Left ventricle myocardium inferior (tissue), 1 donor: ENCODE data around the gene VWA1. TPM values are rescaled to one million over a fixed set of nuclear protein-coding genes. Genes with fewer than 3 reads are reported as not detected.
A peak's percentile ranks its signal among the peaks of the same experiment; 100 is the strongest.

Experiments used
- DNase-seq: peaks from one replicate; pipeline ENCODE4 v3.0.0-alpha.2; 2020
- H3K27ac ChIP-seq: fragments of 200-600 bp; replicated peaks from 2 replicates; pipeline ENCODE4 v1.8.0; 2021
- H3K27me3 ChIP-seq: fragments of 200-600 bp; 2 replicates; pipeline ENCODE4 v1.8.0; 2021; ENCODE audit warnings: low read depth
- H3K36me3 ChIP-seq: fragments of 200-600 bp; 2 replicates; pipeline ENCODE4 v1.8.0; 2021
- H3K4me1 ChIP-seq: fragments of 200-600 bp; 2 replicates; pipeline ENCODE4 v1.8.0; 2021
- H3K4me3 ChIP-seq: fragments of 200-600 bp; 2 replicates; pipeline ENCODE4 v1.8.0; 2021; ENCODE audit warnings: mild to moderate bottlenecking, moderate library complexity
- H3K9me3 ChIP-seq: fragments of 200-600 bp; replicated peaks from 2 replicates; pipeline ENCODE4 v1.8.0; 2021
- intact Hi-C: fragments of 100-400 bp; cut with micrococcal nuclease; formaldehyde crosslinking; loops from one replicate; pipeline ENCODE4 v1.11.0; 2022
- total RNA-seq: library from RNA; stranded (reverse); fragmentation: NEBNext Ultra II Directional; extraction: Animal tissue kit (Norgen Biotek cat#: 25700); gene quantifications from one replicate; pipeline ENCODE4 v1.2.1, GENCODE V29; 2021
- TF ChIP-seq, protein P1 (sequence below): fragments of 200-600 bp; IDR thresholded peaks from 2 replicates; pipeline ENCODE4 v1.8.0; 2021; ENCODE audit warnings: antibody characterized with exemption, mild to moderate bottlenecking, borderline replicate concordance
- donor health status: DM: no; HTN: yes; CAD: no; lungs with severe emphysema.

The VWA1 gene
- total RNA-seq, 1 donor from 2014 or later: 13.7 TPM

DNA sequence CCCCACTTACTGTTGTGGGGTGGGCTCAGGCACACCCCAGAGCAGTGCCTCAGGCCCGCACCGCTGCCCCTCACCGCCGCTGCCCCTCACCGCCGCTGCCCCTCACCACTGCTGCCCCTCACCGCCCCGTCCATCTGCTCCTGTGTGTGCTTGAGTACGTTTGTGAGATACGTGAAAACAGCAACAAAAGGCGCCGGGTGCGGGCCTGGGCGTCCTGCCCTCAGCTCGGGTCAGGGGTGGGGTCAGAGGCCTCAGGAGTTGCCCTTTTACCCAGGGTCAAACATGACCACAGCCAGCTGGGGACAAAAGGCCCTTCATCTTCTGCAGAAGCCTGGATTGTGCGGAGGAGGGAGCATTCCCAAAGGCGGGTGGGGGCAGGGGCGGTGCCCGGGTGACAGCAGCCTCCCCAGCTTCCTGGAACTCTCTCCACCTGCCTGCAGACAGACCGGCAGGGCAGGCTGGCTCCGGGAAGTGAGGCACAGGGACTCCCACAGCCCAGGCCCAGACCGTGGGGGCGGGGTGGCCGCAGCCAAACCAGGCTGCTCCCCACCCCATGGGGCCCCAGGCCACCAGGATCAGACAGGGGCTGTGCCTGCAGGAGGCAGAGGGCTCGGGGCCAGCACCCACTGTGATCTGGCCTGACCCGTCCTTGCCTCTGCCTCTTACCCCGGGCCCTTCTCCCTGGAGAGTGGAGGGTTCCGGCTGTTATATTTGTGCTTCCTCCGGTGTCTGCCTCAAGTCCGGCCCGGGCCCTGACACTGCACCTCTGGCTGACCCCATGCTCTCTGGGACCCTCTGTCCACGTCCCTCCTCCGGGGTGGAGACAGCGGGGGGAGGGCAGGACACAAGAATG lies 2.3 kb upstream of the VWA1 start:
- Histone ChIP-seq H3K4me1 (peaks cover 95% of the 10 kb centered on the region), H3K9me3 (no peaks in the 10 kb centered on the region), H3K27me3 (peaks cover 44% of the 10 kb centered on the region), H3K36me3 (no peaks in the 10 kb centered on the region), H3K27ac (peak overlapping the region; percentile 97), H3K4me3 (peak overlapping the region; percentile 71)
- peak; percentile 74 for DNase-seq
- intact Hi-C loops: no loop called here
- TF ChIP-seq, protein P1, sequence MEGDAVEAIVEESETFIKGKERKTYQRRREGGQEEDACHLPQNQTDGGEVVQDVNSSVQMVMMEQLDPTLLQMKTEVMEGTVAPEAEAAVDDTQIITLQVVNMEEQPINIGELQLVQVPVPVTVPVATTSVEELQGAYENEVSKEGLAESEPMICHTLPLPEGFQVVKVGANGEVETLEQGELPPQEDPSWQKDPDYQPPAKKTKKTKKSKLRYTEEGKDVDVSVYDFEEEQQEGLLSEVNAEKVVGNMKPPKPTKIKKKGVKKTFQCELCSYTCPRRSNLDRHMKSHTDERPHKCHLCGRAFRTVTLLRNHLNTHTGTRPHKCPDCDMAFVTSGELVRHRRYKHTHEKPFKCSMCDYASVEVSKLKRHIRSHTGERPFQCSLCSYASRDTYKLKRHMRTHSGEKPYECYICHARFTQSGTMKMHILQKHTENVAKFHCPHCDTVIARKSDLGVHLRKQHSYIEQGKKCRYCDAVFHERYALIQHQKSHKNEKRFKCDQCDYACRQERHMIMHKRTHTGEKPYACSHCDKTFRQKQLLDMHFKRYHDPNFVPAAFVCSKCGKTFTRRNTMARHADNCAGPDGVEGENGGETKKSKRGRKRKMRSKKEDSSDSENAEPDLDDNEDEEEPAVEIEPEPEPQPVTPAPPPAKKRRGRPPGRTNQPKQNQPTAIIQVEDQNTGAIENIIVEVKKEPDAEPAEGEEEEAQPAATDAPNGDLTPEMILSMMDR: no peak

DNA sequence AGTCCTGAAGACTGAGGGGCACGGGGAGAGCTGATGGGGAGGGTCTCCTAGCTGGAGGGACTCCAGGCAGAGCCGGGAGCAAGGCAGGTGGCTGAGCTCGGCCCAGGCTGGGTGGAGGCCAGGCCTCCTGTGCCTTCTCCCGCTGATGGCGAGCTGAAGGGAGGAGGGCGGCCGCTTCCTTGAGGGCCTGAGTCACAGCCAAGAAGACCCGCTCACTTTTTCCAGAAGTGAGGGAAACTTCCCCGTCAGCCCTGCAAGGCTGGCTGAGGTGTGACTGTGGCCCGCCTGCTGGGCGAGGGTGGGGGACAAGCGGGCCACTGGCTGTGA lies 1.7 kb upstream of the VWA1 start:
- TF ChIP-seq, protein P1: no peak
- peaks cover 89% of the 10 kb centered on the region for H3K4me1 ChIP-seq
- intact Hi-C loops: no loop called here
- H3K27me3 ChIP-seq: peaks cover 39% of the 10 kb centered on the region
- peak overlapping the region; percentile 71 for H3K4me3 ChIP-seq
- no peak for DNase-seq
- no peaks in the 10 kb centered on the region for H3K36me3 ChIP-seq
- H3K9me3 ChIP-seq: no peaks in the 10 kb centered on the region
- H3K27ac ChIP-seq: peak overlapping the region; percentile 97

- H3K27me3 ChIP-seq: peaks cover 39% of the 10 kb centered on the region
- peak overlapping the region; percentile 71 for H3K4me3 ChIP-seq
- DNase-seq: peak; percentile 75
- intact Hi-C loops: no loop called here
- TF ChIP-seq, protein P1: no peak
- no peaks in the 10 kb centered on the region for H3K9me3 ChIP-seq
- H3K36me3 ChIP-seq: no peaks in the 10 kb centered on the region
- peaks cover 84% of the 10 kb centered on the region for H3K4me1 ChIP-seq
- H3K27ac ChIP-seq: peak overlapping the region; percentile 97
Observed at GRCh38 chr1:1434131-1434823, 1.2 kb upstream of the VWA1 start.

DNA sequence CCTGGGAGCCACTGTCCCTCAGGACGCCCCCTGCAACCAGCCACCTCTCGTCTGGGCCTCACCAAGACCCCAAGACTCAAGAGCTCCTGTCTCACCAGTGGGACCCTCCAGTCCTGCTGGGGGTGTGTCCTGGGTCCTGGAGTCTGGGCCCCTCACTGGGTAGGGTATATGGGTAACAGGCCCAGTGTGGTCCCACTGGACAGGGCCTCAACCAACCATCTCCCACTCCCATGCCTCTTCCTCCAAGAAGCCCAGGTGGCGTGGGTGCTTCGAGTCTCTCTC lies 725 bp upstream of the VWA1 start:
- Histone ChIP-seq H3K4me1 (peaks cover 79% of the 10 kb centered on the region), H3K27ac (peak overlapping the region; percentile 97), H3K27me3 (peaks cover 39% of the 10 kb centered on the region), H3K4me3 (peak overlapping the region; percentile 71), H3K9me3 (no peaks in the 10 kb centered on the region), H3K36me3 (no peaks in the 10 kb centered on the region)
- intact Hi-C loops: no loop called here
- DNase-seq: no peak
- TF ChIP-seq, protein P1: no peak

GRCh38 chr1:1435911-1436629 lies 580 bp downstream of the VWA1 start:
- peak overlapping the region; percentile 71 for H3K4me3 ChIP-seq
- no peaks in the 10 kb centered on the region for H3K9me3 ChIP-seq
- peaks cover 39% of the 10 kb centered on the region for H3K27me3 ChIP-seq
- no peaks in the 10 kb centered on the region for H3K36me3 ChIP-seq
- no peak for DNase-seq
- H3K27ac ChIP-seq: peak overlapping the region; percentile 97
- peaks cover 75% of the 10 kb centered on the region for H3K4me1 ChIP-seq
- intact Hi-C loops: no loop called here
- TF ChIP-seq, protein P1: no peak
